CD4-positive, alpha-beta T cell (primary cell): ENCODE measurements around the gene NOPCHAP1. TPM values are rescaled to one million over a fixed set of nuclear protein-coding genes. Genes with fewer than 3 reads are reported as not detected.

Source experiments
- ATAC-seq: fragments of 200-7000 bp; cut with Tn5 transposase; one replicate; pipeline ENCODE4 v1.10.0; 2022; ENCODE audit warnings: mild to moderate bottlenecking; ENCODE audit not compliant: poor library complexity
- CTCF ChIA-PET: fragments of 350-600 bp; sonication (Branson Sonifier 250); formaldehyde crosslinking; loops from one replicate; lab custom pipeline; 2021; ENCODE audit warnings: antibody characterized with exemption, inconsistent platforms; lab: Charles Lee
- POLR2A ChIA-PET: fragments of 350-600 bp; sonication (Branson Sonifier 250); formaldehyde crosslinking; loops from one replicate; lab custom pipeline; 2021; ENCODE audit warnings: antibody characterized with exemption, inconsistent platforms; lab: Charles Lee
- DNase-seq, 14 experiments: peaks; one replicate each; pipeline ENCODE4 v3.0.0-alpha.2; 2013 to 2020; ENCODE audit warnings: mixed read lengths in 2 of 14
- H3K27ac ChIP-seq, 2 donors: one replicate each; pipeline versions ENCODE4 v1.5.1 to v1.7.0; 2013; ENCODE audit warnings: low read length in 2 of 2, low read depth in 1 of 2, mild to moderate bottlenecking in 1 of 2
- H3K27me3 ChIP-seq, 2 experiments: 1 replicate in 1 of 2; 2 replicates in 1 of 2; pipeline versions ENCODE4 v1.6.1 to v1.7.0; 2013; ENCODE audit warnings: low read length in 2 of 2, control low read depth in 1 of 2, mild to moderate bottlenecking in 1 of 2, moderate library complexity in 1 of 2; ENCODE audit not compliant: insufficient read depth in 2 of 2, control insufficient read depth in 1 of 2
- H3K36me3 ChIP-seq: one replicate; pipeline ENCODE4 v1.6.1; 2013; ENCODE audit warnings: low read length, control low read depth; ENCODE audit not compliant: insufficient read depth
- H3K4me1 ChIP-seq: one replicate; pipeline ENCODE4 v1.6.1; 2013; ENCODE audit warnings: low read length, control low read depth; ENCODE audit not compliant: insufficient read depth
- H3K4me3 ChIP-seq: one replicate; pipeline ENCODE4 v1.5.1; 2013; ENCODE audit warnings: mild to moderate bottlenecking, low read length, moderate library complexity
- H3K9me3 ChIP-seq, 2 experiments: 1 replicate in 1 of 2; 2 replicates in 1 of 2; pipeline versions ENCODE4 v1.6.1 to v1.7.0; 2013; ENCODE audit warnings: low read length in 2 of 2, mild to moderate bottlenecking in 2 of 2, control low read depth in 1 of 2, moderate library complexity in 1 of 2; ENCODE audit not compliant: control insufficient read depth in 1 of 2, insufficient read depth in 1 of 2
- H3K27ac Mint-ChIP-seq: one replicate; pipeline ENCODE4 v1.8.0; 2020; ENCODE audit warnings: mixed read lengths
- H3K27me3 Mint-ChIP-seq: one replicate; pipeline ENCODE4 v1.8.0; 2021; ENCODE audit warnings: mixed read lengths
- H3K36me3 Mint-ChIP-seq: one replicate; pipeline ENCODE4 v1.8.0; 2021; ENCODE audit warnings: low read depth, mixed read lengths
- H3K4me1 Mint-ChIP-seq: one replicate; pipeline ENCODE4 v1.8.0; 2021; ENCODE audit warnings: low read depth, mixed read lengths
- H3K4me3 Mint-ChIP-seq: one replicate; pipeline ENCODE4 v1.8.0; 2020; ENCODE audit warnings: mild to moderate bottlenecking, mixed read lengths
- H3K9me3 Mint-ChIP-seq: one replicate; pipeline ENCODE4 v1.8.0; 2020; ENCODE audit warnings: mixed read lengths
- intact Hi-C, 2 experiments: fragments of 100-400 bp; cut with DNase I in 1 of 2; cut with micrococcal nuclease in 1 of 2; formaldehyde crosslinking; loops; one replicate each; pipeline versions ENCODE4 v1.15.1 to v1.9.0; 2023 to 2025; cut with DNase I, micrococcal nuclease
- total RNA-seq, 174 experiments: library from RNA in 2 of 174; stranded (reverse) in 2 of 174; gene quantifications; one replicate each; pipeline ENCODE4 v1.2.3 and lab custom pipeline; 2021 to 2026
- TF ChIP-seq, protein P1 (sequence below): fragments of 200-600 bp; IDR thresholded peaks from one replicate; pipeline ENCODE4 v1.8.0; 2022; ENCODE audit warnings: antibody characterized with exemption, mild to moderate bottlenecking

Gene NOPCHAP1
- total RNA-seq, 2 experiments from 2014 or later, result 10.1 to 11.8 TPM

- Mint-ChIP-seq H3K27me3 (peaks cover 2% of the 10 kb centered on the region), H3K27ac (no peak overlapping the region), H3K4me1 (no peaks in the 10 kb centered on the region), H3K9me3 (no peaks in the 10 kb centered on the region), H3K36me3 (no peaks in the 10 kb centered on the region), H3K4me3 (no peak overlapping the region)
- intact Hi-C loops, result no loop called here
- ATAC-seq (no peak), DNase-seq (no peak)
- Histone ChIP-seq H3K4me3 (no peak overlapping the region), H3K36me3 (no peaks in the 10 kb centered on the region), H3K27me3 (no peaks in the 10 kb centered on the region), H3K27ac (no peak overlapping the region), H3K9me3 (no peaks in the 10 kb centered on the region), H3K4me1 (no peaks in the 10 kb centered on the region)
- ChIA-PET CTCF (no interaction called here), POLR2A (no interaction called here)
- TF ChIP-seq, protein P1, sequence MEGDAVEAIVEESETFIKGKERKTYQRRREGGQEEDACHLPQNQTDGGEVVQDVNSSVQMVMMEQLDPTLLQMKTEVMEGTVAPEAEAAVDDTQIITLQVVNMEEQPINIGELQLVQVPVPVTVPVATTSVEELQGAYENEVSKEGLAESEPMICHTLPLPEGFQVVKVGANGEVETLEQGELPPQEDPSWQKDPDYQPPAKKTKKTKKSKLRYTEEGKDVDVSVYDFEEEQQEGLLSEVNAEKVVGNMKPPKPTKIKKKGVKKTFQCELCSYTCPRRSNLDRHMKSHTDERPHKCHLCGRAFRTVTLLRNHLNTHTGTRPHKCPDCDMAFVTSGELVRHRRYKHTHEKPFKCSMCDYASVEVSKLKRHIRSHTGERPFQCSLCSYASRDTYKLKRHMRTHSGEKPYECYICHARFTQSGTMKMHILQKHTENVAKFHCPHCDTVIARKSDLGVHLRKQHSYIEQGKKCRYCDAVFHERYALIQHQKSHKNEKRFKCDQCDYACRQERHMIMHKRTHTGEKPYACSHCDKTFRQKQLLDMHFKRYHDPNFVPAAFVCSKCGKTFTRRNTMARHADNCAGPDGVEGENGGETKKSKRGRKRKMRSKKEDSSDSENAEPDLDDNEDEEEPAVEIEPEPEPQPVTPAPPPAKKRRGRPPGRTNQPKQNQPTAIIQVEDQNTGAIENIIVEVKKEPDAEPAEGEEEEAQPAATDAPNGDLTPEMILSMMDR, result no peak
Observed at GRCh38 chr12:104971306-104971705, 14.8 kb upstream of the NOPCHAP1 start.

DNA sequence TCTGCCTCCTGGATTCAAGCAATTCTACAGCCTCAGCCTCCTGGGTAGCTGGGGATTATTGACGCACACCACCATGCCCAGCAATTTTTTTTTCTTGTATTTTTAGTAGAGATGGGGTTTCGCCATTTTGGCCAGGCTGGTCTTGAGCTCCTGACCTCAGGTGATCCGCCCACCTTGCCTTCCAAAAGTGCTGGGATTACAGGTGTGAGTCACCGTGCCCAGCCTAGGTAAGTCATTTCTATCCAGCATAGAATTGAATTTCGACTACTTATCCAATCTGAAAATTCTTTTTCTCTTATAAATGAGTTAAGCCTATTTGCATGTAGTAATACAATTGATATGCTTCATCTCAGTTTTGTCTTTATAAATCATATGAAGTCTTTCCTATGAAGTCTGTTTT, 12.9 kb upstream of the NOPCHAP1 start:
- H3K27ac ChIP-seq, result no peak overlapping the region
- intact Hi-C loops, result no loop called here
- H3K4me1 Mint-ChIP-seq, result no peaks in the 10 kb centered on the region
- ChIA-PET CTCF (no interaction called here), POLR2A (no interaction called here)
- no peaks in the 10 kb centered on the region for H3K9me3 ChIP-seq
- no peaks in the 10 kb centered on the region for H3K36me3 Mint-ChIP-seq
- no peaks in the 10 kb centered on the region for H3K27me3 ChIP-seq
- no peak for ATAC-seq
- no peak overlapping the region for H3K4me3 Mint-ChIP-seq
- H3K36me3 ChIP-seq, result no peaks in the 10 kb centered on the region
- no peaks in the 10 kb centered on the region for H3K9me3 Mint-ChIP-seq
- no peak overlapping the region for H3K4me3 ChIP-seq
- no peaks in the 10 kb centered on the region for H3K27me3 Mint-ChIP-seq
- no peaks in the 10 kb centered on the region for H3K4me1 ChIP-seq
- DNase-seq, result no peak
- TF ChIP-seq, protein P1, result no peak
- H3K27ac Mint-ChIP-seq, result no peak overlapping the region

- POLR2A ChIA-PET, result no interaction called here
- no peak overlapping the region for H3K27ac ChIP-seq
- no peaks in the 10 kb centered on the region for H3K4me1 Mint-ChIP-seq
Observed at GRCh38 chr12:104974626-104975290, 11.4 kb upstream of the NOPCHAP1 start.

More at GRCh38 chr12:104974626-104975290, 11.4 kb upstream of the NOPCHAP1 start:
- Mint-ChIP-seq H3K36me3 (no peaks in the 10 kb centered on the region), H3K4me3 (no peak overlapping the region), H3K27ac (no peak overlapping the region), H3K9me3 (no peaks in the 10 kb centered on the region), H3K27me3 (no peaks in the 10 kb centered on the region)
- H3K4me3 ChIP-seq, result no peak overlapping the region
- DNase-seq (peak in 3 of 14 experiments; percentile 28 to 61 (median 53)), ATAC-seq (no peak)
- TF ChIP-seq, protein P1, result no peak
- H3K4me1 ChIP-seq, result no peaks in the 10 kb centered on the region
- CTCF ChIA-PET, result no interaction called here
- H3K27me3 ChIP-seq, result no peaks in the 10 kb centered on the region
- H3K36me3 ChIP-seq, result no peaks in the 10 kb centered on the region
- H3K9me3 ChIP-seq, result no peaks in the 10 kb centered on the region
- intact Hi-C loops, result no loop called here
